Hepatocyte (in vitro differentiated cells): ENCODE measurements around the gene FUBP3.

Experiments used
- EZH2 ChIP-seq: fragments of 200-600 bp; sonication (generic); IDR thresholded peaks from 2 replicates; pipeline ENCODE4 v1.6.1; 2016; ENCODE audit warnings: antibody characterized with exemption, mild to moderate bottlenecking, borderline replicate concordance
- EZH2phosphoT487 ChIP-seq: fragments of 200-600 bp; sonication (generic); IDR thresholded peaks from one replicate; pipeline ENCODE4 v1.6.1; 2018; ENCODE audit warnings: antibody characterized with exemption, mild to moderate bottlenecking, low read depth, moderate library complexity; ENCODE audit not compliant: unreplicated experiment, severe bottlenecking
- TF ChIP-seq, protein P1 (sequence below): fragments of 200-600 bp; sonication (generic); IDR thresholded peaks from 2 replicates; pipeline ENCODE4 v1.5.1; 2016; ENCODE audit warnings: antibody characterized with exemption, mild to moderate bottlenecking; ENCODE audit not compliant: poor library complexity

DNA sequence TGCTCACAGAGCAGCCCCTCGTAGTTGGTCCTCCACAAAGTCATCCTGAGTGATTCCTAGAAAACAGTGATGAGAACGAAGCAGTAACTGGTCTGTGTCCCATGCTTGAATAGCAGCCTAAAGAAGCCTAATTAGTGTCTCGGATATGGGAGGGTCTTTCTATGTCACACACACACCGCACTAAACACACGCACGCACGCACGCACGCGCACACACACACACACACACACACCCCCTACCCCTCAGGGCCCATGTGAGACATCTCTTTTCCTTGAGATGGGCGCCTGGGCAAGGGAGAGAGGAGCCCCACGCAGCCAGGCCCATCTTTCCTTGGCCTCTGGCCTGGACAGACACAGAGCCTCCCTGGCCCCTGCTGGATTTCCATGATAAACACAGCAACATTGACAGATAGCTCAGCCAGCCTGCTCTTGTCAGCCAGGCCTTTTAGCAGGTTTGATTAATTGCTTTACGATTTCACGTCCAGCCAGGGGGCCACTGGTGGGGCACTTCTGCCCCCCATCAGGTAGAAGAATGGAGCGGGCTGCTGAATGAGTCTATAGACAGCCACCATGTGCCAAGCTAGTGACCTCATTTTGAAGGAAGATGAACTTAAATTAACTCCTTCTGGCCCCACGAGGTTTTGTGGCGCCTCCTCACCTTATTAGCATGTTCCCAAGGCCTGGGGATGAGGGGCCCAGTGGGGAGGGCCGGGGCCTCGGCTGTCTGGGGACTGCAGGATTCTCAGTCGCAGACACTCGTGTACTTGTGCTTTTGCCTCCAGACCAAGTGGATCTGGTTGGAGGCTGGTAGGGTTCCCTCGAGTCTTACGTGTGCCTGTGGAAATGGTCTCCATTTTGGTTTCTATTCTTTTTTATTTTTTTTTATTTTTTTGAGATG, 48.8 kb downstream of the FUBP3 start:
- TF ChIP-seq, protein P1, sequence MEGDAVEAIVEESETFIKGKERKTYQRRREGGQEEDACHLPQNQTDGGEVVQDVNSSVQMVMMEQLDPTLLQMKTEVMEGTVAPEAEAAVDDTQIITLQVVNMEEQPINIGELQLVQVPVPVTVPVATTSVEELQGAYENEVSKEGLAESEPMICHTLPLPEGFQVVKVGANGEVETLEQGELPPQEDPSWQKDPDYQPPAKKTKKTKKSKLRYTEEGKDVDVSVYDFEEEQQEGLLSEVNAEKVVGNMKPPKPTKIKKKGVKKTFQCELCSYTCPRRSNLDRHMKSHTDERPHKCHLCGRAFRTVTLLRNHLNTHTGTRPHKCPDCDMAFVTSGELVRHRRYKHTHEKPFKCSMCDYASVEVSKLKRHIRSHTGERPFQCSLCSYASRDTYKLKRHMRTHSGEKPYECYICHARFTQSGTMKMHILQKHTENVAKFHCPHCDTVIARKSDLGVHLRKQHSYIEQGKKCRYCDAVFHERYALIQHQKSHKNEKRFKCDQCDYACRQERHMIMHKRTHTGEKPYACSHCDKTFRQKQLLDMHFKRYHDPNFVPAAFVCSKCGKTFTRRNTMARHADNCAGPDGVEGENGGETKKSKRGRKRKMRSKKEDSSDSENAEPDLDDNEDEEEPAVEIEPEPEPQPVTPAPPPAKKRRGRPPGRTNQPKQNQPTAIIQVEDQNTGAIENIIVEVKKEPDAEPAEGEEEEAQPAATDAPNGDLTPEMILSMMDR, result no peak
- TF ChIP-seq EZH2 (no peak), EZH2phosphoT487 (no peak)
